CD4-positive, alpha-beta T cell (primary cell): ENCODE results near the gene KRTAP10-10. TPM values are rescaled to one million over a fixed set of nuclear protein-coding genes. Genes with fewer than 3 reads are reported as not detected.

ENCODE experiments used
- ATAC-seq: fragments of 200-7000 bp; cut with Tn5 transposase; one replicate; pipeline ENCODE4 v1.10.0; 2022; ENCODE audit warnings: mild to moderate bottlenecking; ENCODE audit not compliant: poor library complexity
- CTCF ChIA-PET: fragments of 350-600 bp; sonication (Branson Sonifier 250); formaldehyde crosslinking; loops from one replicate; lab custom pipeline; 2021; ENCODE audit warnings: antibody characterized with exemption, inconsistent platforms; lab: Charles Lee
- POLR2A ChIA-PET: fragments of 350-600 bp; sonication (Branson Sonifier 250); formaldehyde crosslinking; loops from one replicate; lab custom pipeline; 2021; ENCODE audit warnings: antibody characterized with exemption, inconsistent platforms; lab: Charles Lee
- DNase-seq, 14 experiments: peaks; one replicate each; pipeline ENCODE4 v3.0.0-alpha.2; 2013 to 2020; ENCODE audit warnings: mixed read lengths in 2 of 14
- H3K27ac ChIP-seq, 2 donors: one replicate each; pipeline versions ENCODE4 v1.5.1 to v1.7.0; 2013; ENCODE audit warnings: low read length in 2 of 2, low read depth in 1 of 2, mild to moderate bottlenecking in 1 of 2
- H3K27me3 ChIP-seq, 2 experiments: 1 replicate in 1 of 2; 2 replicates in 1 of 2; pipeline versions ENCODE4 v1.6.1 to v1.7.0; 2013; ENCODE audit warnings: low read length in 2 of 2, control low read depth in 1 of 2, mild to moderate bottlenecking in 1 of 2, moderate library complexity in 1 of 2; ENCODE audit not compliant: insufficient read depth in 2 of 2, control insufficient read depth in 1 of 2
- H3K36me3 ChIP-seq: one replicate; pipeline ENCODE4 v1.6.1; 2013; ENCODE audit warnings: low read length, control low read depth; ENCODE audit not compliant: insufficient read depth
- H3K4me1 ChIP-seq: one replicate; pipeline ENCODE4 v1.6.1; 2013; ENCODE audit warnings: low read length, control low read depth; ENCODE audit not compliant: insufficient read depth
- H3K4me3 ChIP-seq: one replicate; pipeline ENCODE4 v1.5.1; 2013; ENCODE audit warnings: mild to moderate bottlenecking, low read length, moderate library complexity
- H3K9me3 ChIP-seq, 2 experiments: 1 replicate in 1 of 2; 2 replicates in 1 of 2; pipeline versions ENCODE4 v1.6.1 to v1.7.0; 2013; ENCODE audit warnings: low read length in 2 of 2, mild to moderate bottlenecking in 2 of 2, control low read depth in 1 of 2, moderate library complexity in 1 of 2; ENCODE audit not compliant: control insufficient read depth in 1 of 2, insufficient read depth in 1 of 2
- H3K27ac Mint-ChIP-seq: one replicate; pipeline ENCODE4 v1.8.0; 2020; ENCODE audit warnings: mixed read lengths
- H3K27me3 Mint-ChIP-seq: one replicate; pipeline ENCODE4 v1.8.0; 2021; ENCODE audit warnings: mixed read lengths
- H3K36me3 Mint-ChIP-seq: one replicate; pipeline ENCODE4 v1.8.0; 2021; ENCODE audit warnings: low read depth, mixed read lengths
- H3K4me1 Mint-ChIP-seq: one replicate; pipeline ENCODE4 v1.8.0; 2021; ENCODE audit warnings: low read depth, mixed read lengths
- H3K4me3 Mint-ChIP-seq: one replicate; pipeline ENCODE4 v1.8.0; 2020; ENCODE audit warnings: mild to moderate bottlenecking, mixed read lengths
- H3K9me3 Mint-ChIP-seq: one replicate; pipeline ENCODE4 v1.8.0; 2020; ENCODE audit warnings: mixed read lengths
- intact Hi-C, 2 experiments: fragments of 100-400 bp; cut with DNase I in 1 of 2; cut with micrococcal nuclease in 1 of 2; formaldehyde crosslinking; loops; one replicate each; pipeline versions ENCODE4 v1.15.1 to v1.9.0; 2023 to 2025; cut with DNase I, micrococcal nuclease
- total RNA-seq, 174 experiments: library from RNA in 2 of 174; stranded (reverse) in 2 of 174; gene quantifications; one replicate each; pipeline ENCODE4 v1.2.3 and lab custom pipeline; 2021 to 2026
- TF ChIP-seq, protein P1 (sequence below): fragments of 200-600 bp; IDR thresholded peaks from one replicate; pipeline ENCODE4 v1.8.0; 2022; ENCODE audit warnings: antibody characterized with exemption, mild to moderate bottlenecking

The KRTAP10-10 gene
- total RNA-seq, 2 experiments from 2014 or later = not detected

DNA sequence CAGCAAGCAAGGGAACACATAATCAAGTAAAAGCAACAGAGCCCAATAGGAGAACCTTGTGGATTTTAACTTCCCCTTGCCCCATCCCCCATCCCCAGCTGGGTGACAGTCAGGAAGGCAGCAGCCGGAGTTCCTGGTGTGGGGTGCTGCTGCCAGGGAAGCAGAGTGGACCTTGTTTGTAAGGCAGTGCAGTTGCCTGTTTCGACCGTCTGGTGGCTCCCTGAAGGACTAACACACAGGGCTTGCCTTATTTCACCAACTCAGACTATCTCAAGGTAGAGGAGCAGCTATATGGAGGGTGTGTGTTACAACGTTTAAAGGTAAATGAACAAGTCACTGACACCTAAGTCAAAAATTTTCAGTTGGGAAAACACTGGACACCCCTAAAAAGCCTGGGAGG is 18.7 kb upstream of the KRTAP10-10 start:
- peak; percentile 55 for ATAC-seq
- H3K27ac Mint-ChIP-seq = peak overlapping the region; percentile 88
- H3K27ac ChIP-seq = peak overlapping the region; percentile 44 to 74
- peak overlapping the region; percentile 31 for H3K4me3 Mint-ChIP-seq
- intact Hi-C loops = loop anchor here (2.0 to 10.0 kb wide), 5 partner anchors 34 to 104 kb away; partner anchors contain the start of genes KRTAP10-1 (in 1 of the 2), KRTAP12-3 (in 1 of the 2) and KRTAP12-4 (in 1 of the 2)
- H3K9me3 ChIP-seq = peaks cover 12 to 13% of the 10 kb centered on the region in 2 experiments
- H3K4me1 ChIP-seq = peaks cover 42% of the 10 kb centered on the region
- peak in 4 of 14 experiments; percentile 23 to 55 (median 34) for DNase-seq
- peaks cover 46% of the 10 kb centered on the region for H3K36me3 Mint-ChIP-seq
- peaks cover 52% of the 10 kb centered on the region for H3K4me1 Mint-ChIP-seq
- H3K36me3 ChIP-seq = no peaks in the 10 kb centered on the region
- ChIA-PET POLR2A (interaction anchor here (0.9 to 2.4 kb wide), 10 partner anchors 10 to 256 kb away, joined by 3 to 40 read pairs (median 5); partner anchors contain the start of genes KRTAP12-3 and SUMO3), CTCF (no interaction called here)
- no peak overlapping the region for H3K4me3 ChIP-seq
- H3K9me3 Mint-ChIP-seq = peaks cover 24% of the 10 kb centered on the region
- no peaks in the 10 kb centered on the region for H3K27me3 ChIP-seq
- no peaks in the 10 kb centered on the region for H3K27me3 Mint-ChIP-seq
- TF ChIP-seq, protein P1, sequence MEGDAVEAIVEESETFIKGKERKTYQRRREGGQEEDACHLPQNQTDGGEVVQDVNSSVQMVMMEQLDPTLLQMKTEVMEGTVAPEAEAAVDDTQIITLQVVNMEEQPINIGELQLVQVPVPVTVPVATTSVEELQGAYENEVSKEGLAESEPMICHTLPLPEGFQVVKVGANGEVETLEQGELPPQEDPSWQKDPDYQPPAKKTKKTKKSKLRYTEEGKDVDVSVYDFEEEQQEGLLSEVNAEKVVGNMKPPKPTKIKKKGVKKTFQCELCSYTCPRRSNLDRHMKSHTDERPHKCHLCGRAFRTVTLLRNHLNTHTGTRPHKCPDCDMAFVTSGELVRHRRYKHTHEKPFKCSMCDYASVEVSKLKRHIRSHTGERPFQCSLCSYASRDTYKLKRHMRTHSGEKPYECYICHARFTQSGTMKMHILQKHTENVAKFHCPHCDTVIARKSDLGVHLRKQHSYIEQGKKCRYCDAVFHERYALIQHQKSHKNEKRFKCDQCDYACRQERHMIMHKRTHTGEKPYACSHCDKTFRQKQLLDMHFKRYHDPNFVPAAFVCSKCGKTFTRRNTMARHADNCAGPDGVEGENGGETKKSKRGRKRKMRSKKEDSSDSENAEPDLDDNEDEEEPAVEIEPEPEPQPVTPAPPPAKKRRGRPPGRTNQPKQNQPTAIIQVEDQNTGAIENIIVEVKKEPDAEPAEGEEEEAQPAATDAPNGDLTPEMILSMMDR = no peak

DNA sequence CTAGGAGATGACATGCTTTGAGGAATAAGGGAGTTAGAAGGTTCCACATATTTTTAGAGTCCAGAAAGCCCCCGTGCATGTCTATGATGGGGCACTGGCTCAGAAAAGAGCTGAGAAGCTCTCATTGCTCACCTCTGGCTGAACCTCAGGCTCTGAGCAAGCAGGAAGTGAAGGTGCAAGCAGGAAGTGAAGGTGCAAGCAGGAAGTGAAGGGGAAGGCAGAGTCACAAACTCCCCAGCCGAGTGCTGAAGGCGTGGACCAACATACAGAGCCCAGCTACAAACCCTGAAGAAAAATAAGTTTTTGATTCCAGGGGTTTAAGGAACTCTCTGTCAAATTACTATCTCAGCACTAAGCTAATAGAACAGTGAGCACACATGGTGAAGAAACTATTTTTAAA is 18.2 kb upstream of the KRTAP10-10 start:
- Mint-ChIP-seq H3K27ac (peak overlapping the region; percentile 88), H3K27me3 (no peaks in the 10 kb centered on the region), H3K4me1 (peaks cover 52% of the 10 kb centered on the region), H3K9me3 (peaks cover 27% of the 10 kb centered on the region), H3K36me3 (peaks cover 50% of the 10 kb centered on the region), H3K4me3 (peak overlapping the region; percentile 26)
- Histone ChIP-seq H3K27ac (peak overlapping the region; percentile 44 to 74), H3K4me1 (peaks cover 42% of the 10 kb centered on the region), H3K9me3 (peaks cover 12 to 16% of the 10 kb centered on the region in 2 experiments), H3K27me3 (no peaks in the 10 kb centered on the region), H3K4me3 (no peak overlapping the region), H3K36me3 (no peaks in the 10 kb centered on the region)
- DNase-seq = peak; percentile 44 to 89 (median 60)
- peak; percentile 98 for ATAC-seq
- intact Hi-C loops = loop anchor here (2.0 to 10.0 kb wide), 5 partner anchors 33 to 103 kb away; partner anchors contain the start of genes KRTAP10-1 (in 1 of the 2), KRTAP12-3 (in 1 of the 2) and KRTAP12-4 (in 1 of the 2)
- CTCF ChIA-PET = no interaction called here
- TF ChIP-seq, protein P1 = no peak
- POLR2A ChIA-PET = interaction anchor here (0.9 to 2.4 kb wide), 10 partner anchors 9 to 255 kb away, joined by 3 to 40 read pairs (median 5); partner anchors contain the start of genes KRTAP12-3 and SUMO3

DNA sequence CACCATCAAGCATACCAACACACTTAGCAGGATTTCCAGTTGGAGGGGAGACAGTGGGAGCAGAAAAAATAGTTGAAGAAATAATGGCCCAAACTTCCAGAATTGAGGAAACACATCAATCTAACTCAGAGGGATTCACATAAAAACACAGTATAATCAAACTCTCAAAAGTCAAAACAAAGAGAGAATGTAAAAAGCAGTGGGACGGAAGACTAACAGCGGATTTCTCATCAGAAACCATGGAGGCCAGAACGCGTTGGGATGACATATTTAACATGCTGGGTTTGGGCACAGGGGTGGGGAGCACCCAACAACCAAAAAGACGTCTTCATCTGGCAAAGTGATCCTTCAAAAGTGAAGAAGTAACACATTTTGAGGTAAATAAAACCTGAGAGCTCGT is 17.3 kb upstream of the KRTAP10-10 start:
- peak overlapping the region; percentile 62 for H3K4me3 Mint-ChIP-seq
- H3K36me3 ChIP-seq = no peaks in the 10 kb centered on the region
- no peak for DNase-seq
- ChIA-PET POLR2A (interaction anchor here (1.3 to 2.4 kb wide), 5 partner anchors 11 to 198 kb away, joined by 4 to 40 read pairs (median 5); partner anchors contain the start of genes KRTAP12-3 and SUMO3), CTCF (no interaction called here)
- peaks cover 28% of the 10 kb centered on the region for H3K9me3 Mint-ChIP-seq
- no peaks in the 10 kb centered on the region for H3K27me3 Mint-ChIP-seq
- peak overlapping the region; percentile 44 to 74 for H3K27ac ChIP-seq
- TF ChIP-seq, protein P1 = no peak
- intact Hi-C loops = loop anchor here (2.0 to 10.0 kb wide), 5 partner anchors 32 to 102 kb away; partner anchors contain the start of genes KRTAP10-1 (in 1 of the 2), KRTAP12-3 (in 1 of the 2) and KRTAP12-4 (in 1 of the 2)
- peaks cover 48% of the 10 kb centered on the region for H3K4me1 Mint-ChIP-seq
- H3K9me3 ChIP-seq = peaks cover 12 to 26% of the 10 kb centered on the region in 2 experiments
- H3K4me3 ChIP-seq = no peak overlapping the region
- H3K4me1 ChIP-seq = peaks cover 42% of the 10 kb centered on the region
- peaks cover 53% of the 10 kb centered on the region for H3K36me3 Mint-ChIP-seq
- peak overlapping the region; percentile 88 for H3K27ac Mint-ChIP-seq
- no peak for ATAC-seq
- no peaks in the 10 kb centered on the region for H3K27me3 ChIP-seq
